ENCODE measurements around the gene TARM1.

TARM1 gene

GRCh38 chr19:54124393-54124792 lies 43.2 kb upstream of the TARM1 start:
- Histone ChIP-seq H3F3A (ENCODE audit: insufficient read depth, low read length) (no peaks in the 10 kb centered on the region), H3K36me3 (replicated peaks; ENCODE audit: insufficient read depth, low read length) (no peaks in the 10 kb centered on the region)

GRCh38 chr19:54123682-54124081 lies 42.5 kb upstream of the TARM1 start:
- H3K27me3 ChIP-seq (replicated peaks; ENCODE audit: insufficient read depth, low read length), result no peaks in the 10 kb centered on the region
- no peaks in the 10 kb centered on the region for H3F3A ChIP-seq (ENCODE audit: insufficient read depth, low read length)
- no peaks in the 10 kb centered on the region for H3K9me3 ChIP-seq (replicated peaks; ENCODE audit: insufficient read depth, low read length)
- H3K4me1 ChIP-seq (ENCODE audit: low read length), result no peaks in the 10 kb centered on the region
- no peaks in the 10 kb centered on the region for H3K9me2 ChIP-seq (replicated peaks; ENCODE audit: insufficient read depth, low read length)
- H4K20me1 ChIP-seq (ENCODE audit: insufficient read depth, low read length), result no peaks in the 10 kb centered on the region
- no peak overlapping the region for H2AFZ ChIP-seq (ENCODE audit: low read length)
- H3K9ac ChIP-seq (ENCODE audit: low read length), result no peak overlapping the region
- no peak for TF ChIP-seq CTCF (IDR thresholded peaks at IDR 0.05; ENCODE audit: low read length)
- no peak for TF ChIP-seq EZH2 (optimal IDR thresholded peaks at IDR 0.05; ENCODE audit: low read depth, low read length)
- no peak for TF ChIP-seq EZH2phosphoT487 (IDR thresholded peaks at IDR 0.05; ENCODE audit: low read length)
- H3K36me3 ChIP-seq (replicated peaks; ENCODE audit: insufficient read depth, low read length), result no peaks in the 10 kb centered on the region
- no peak overlapping the region for H3K27ac ChIP-seq (ENCODE audit: low read length)
- no peak overlapping the region for H3K4me3 ChIP-seq (ENCODE audit: low read length)
- H3K79me2 ChIP-seq (ENCODE audit: low read length), result no peaks in the 10 kb centered on the region
- DNase-seq, result no peak
- H3K4me2 ChIP-seq (ENCODE audit: low read depth, low read length), result no peak overlapping the region

More at GRCh38 chr19:54124393-54124792, 43.2 kb upstream of the TARM1 start:
- no peak for DNase-seq
- H3K79me2 ChIP-seq (ENCODE audit: low read length), result no peaks in the 10 kb centered on the region
- no peak overlapping the region for H3K4me3 ChIP-seq (ENCODE audit: low read length)
- H3K27me3 ChIP-seq (replicated peaks; ENCODE audit: insufficient read depth, low read length), result no peaks in the 10 kb centered on the region
- no peak for TF ChIP-seq EZH2 (optimal IDR thresholded peaks at IDR 0.05; ENCODE audit: low read depth, low read length)
- no peak for TF ChIP-seq EZH2phosphoT487 (IDR thresholded peaks at IDR 0.05; ENCODE audit: low read length)
- no peak for TF ChIP-seq CTCF (IDR thresholded peaks at IDR 0.05; ENCODE audit: low read length)
- no peak overlapping the region for H2AFZ ChIP-seq (ENCODE audit: low read length)
- no peak overlapping the region for H3K27ac ChIP-seq (ENCODE audit: low read length)
- H3K4me1 ChIP-seq (ENCODE audit: low read length), result no peaks in the 10 kb centered on the region
- H3K9ac ChIP-seq (ENCODE audit: low read length), result no peak overlapping the region
- H4K20me1 ChIP-seq (ENCODE audit: insufficient read depth, low read length), result no peaks in the 10 kb centered on the region
- H3K4me2 ChIP-seq (ENCODE audit: low read depth, low read length), result no peak overlapping the region
- H3K9me3 ChIP-seq (replicated peaks; ENCODE audit: insufficient read depth, low read length), result no peaks in the 10 kb centered on the region
- H3K9me2 ChIP-seq (replicated peaks; ENCODE audit: insufficient read depth, low read length), result no peaks in the 10 kb centered on the region

- Histone ChIP-seq H3K36me3 (replicated peaks; ENCODE audit: insufficient read depth, low read length) (no peaks in the 10 kb centered on the region), H3K9me2 (replicated peaks; ENCODE audit: insufficient read depth, low read length) (no peaks in the 10 kb centered on the region), H3K9me3 (replicated peaks; ENCODE audit: insufficient read depth, low read length) (no peaks in the 10 kb centered on the region), H3K9ac (ENCODE audit: low read length) (no peak overlapping the region), H3K79me2 (ENCODE audit: low read length) (peaks cover 11% of the 10 kb centered on the region), H3F3A (ENCODE audit: insufficient read depth, low read length) (no peaks in the 10 kb centered on the region), H3K4me1 (ENCODE audit: low read length) (peaks cover 4% of the 10 kb centered on the region; the same call in 1 of the 2 replicates), H3K4me3 (ENCODE audit: low read length) (no peak overlapping the region), H2AFZ (ENCODE audit: low read length) (no peak overlapping the region), H3K4me2 (ENCODE audit: low read depth, low read length) (no peak overlapping the region), H4K20me1 (ENCODE audit: insufficient read depth, low read length) (no peaks in the 10 kb centered on the region), H3K27me3 (replicated peaks; ENCODE audit: insufficient read depth, low read length) (no peaks in the 10 kb centered on the region), H3K27ac (ENCODE audit: low read length) (no peak overlapping the region)
- no peak for TF ChIP-seq EZH2phosphoT487 (IDR thresholded peaks at IDR 0.05; ENCODE audit: low read length)
- no peak for TF ChIP-seq CTCF (IDR thresholded peaks at IDR 0.05; ENCODE audit: low read length)
- TF ChIP-seq EZH2 (optimal IDR thresholded peaks at IDR 0.05; ENCODE audit: low read depth, low read length), result no peak
- DNase-seq, result no peak
Measured at GRCh38 chr19:54121259-54121658, 40.1 kb upstream of the TARM1 start.

Data from MM.1S (cell line).